HG02759 (cell line): ENCODE measurements around the gene CLUH.
"Not testable (repeated sequence)": the region's sequence is repeated elsewhere in the genome, so short reads cannot be mapped to it uniquely, and the experiment has no call there.

Experiments
- ATAC-seq: cut with Tn5 transposase; IDR thresholded peaks from one replicate; pipeline ENCODE4 v1.9.1; 2021; ENCODE audit warnings: mild to moderate bottlenecking, moderate library complexity; ENCODE audit not compliant: unreplicated experiment

Gene CLUH

GRCh38 chr17:2701996-2702741, 9.4 kb downstream of the CLUH start:
- no peak for ATAC-seq

GRCh38 chr17:2701161-2701995, 10.2 kb downstream of the CLUH start:
- no peak for ATAC-seq

- ATAC-seq = no peak
Observed at GRCh38 chr17:2700491-2701141, 10.9 kb downstream of the CLUH start.

GRCh38 chr17:2700030-2700490, 11.5 kb downstream of the CLUH start:
- no peak for ATAC-seq

GRCh38 chr17:2699216-2699805, 12.3 kb downstream of the CLUH start:
- not testable (repeated sequence) for ATAC-seq

GRCh38 chr17:2697611-2698162, 13.9 kb downstream of the CLUH start:
- no peak for ATAC-seq

- ATAC-seq = no peak
Observed at GRCh38 chr17:2695961-2696760, 15.4 kb downstream of the CLUH start.

- ATAC-seq = no peak
Observed at GRCh38 chr17:2695243-2695960, 16.2 kb downstream of the CLUH start.

GRCh38 chr17:2694381-2695242, 17.0 kb downstream of the CLUH start:
- no peak for ATAC-seq

- ATAC-seq = no peak
Observed at GRCh38 chr17:2693561-2694380, 17.8 kb downstream of the CLUH start.

- no peak for ATAC-seq
Observed at GRCh38 chr17:2692781-2693135, 18.8 kb downstream of the CLUH start.

- ATAC-seq = no peak
Observed at GRCh38 chr17:2691965-2692780, 19.4 kb downstream of the CLUH start.

- ATAC-seq = no peak
Observed at GRCh38 chr17:2691069-2691871, 20.3 kb downstream of the CLUH start.

GRCh38 chr17:2690165-2691068, 21.1 kb downstream of the CLUH start:
- no peak for ATAC-seq
